ENCODE data around the gene LDHA.

LDHA gene

GRCh38 chr11:18394275-18394927 lies at the start of gene LDHA:
TSS of gene LDHA (plus strand) at chr11:18394563. CDS start at chr11:18396843, 2,280 bp downstream.
- DNase-seq, result peak; percentile 99

DNA sequence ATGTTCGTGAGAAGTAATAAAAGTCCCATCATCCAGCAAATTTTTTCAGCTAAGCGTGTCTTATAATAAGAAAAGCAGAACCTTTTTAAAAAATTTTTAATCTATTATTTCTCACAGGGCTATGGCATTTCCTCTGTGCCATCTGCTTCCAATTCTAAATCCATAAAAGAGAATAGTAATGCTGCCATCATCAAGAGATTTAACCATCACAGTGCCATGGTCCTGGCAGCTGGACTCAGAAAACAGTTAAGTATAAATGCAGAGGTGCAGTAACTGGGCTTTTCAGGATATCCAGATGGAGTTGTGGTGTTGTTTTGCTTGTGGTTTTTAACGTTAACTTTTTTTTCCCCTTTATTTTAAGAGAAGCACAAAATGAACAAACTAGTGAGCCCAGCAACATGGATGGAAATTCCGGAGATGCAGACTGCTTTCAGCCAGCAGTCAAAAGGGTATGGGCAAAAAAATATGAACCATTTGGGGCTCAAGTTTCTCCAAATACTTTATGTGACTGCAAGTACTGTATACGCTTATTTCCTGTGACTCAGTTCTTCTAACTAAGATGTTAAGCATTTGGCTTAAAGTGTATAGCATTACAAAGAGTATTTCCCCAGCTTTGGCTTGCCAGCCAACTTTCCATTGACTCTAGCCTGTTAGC lies 46.8 kb upstream of the LDHA start:
- DNase-seq, result no peak

GRCh38 chr11:18352581-18352980 lies 41.8 kb upstream of the LDHA start:
- no peak for DNase-seq

DNA sequence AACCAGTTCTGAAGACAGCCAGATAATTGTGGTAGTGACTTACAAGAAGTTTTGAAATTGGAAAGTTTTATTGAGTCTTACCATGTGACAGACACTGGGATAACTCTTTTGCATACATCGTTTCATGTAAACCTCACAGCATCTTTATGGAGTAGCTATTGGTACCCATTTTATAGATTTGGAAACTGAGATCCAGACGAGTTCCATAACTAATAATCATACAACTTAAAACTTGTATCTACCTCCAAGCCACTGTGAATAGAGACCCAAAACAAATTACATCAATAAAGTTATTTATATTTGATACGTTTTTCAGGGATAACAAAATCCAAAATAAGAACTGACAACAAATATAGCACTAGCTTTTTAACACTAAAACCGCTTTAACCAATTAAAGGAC lies 35.7 kb upstream of the LDHA start:
- DNase-seq, result no peak

DNA sequence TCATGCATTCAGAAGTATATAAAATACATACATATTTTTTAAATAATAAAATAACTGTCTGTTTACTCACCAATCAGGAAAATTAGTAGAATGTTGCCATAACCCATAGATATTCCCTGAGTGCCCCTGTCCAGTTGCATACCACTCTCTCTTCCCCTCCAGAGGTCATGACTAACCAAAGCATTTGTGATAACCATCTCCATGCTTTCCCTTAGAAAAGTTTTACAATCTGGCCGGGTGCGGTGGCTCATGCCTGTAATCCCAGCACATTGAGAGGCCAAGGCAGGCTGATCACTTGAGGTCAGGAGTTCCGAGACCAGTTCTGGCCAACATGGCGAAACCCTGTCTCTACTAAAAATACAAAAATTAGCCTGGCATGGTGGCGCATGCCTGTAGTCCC lies 33.2 kb upstream of the LDHA start:
- no peak for DNase-seq

- DNase-seq, result no peak
Observed at GRCh38 chr11:18364495-18365073, 29.8 kb upstream of the LDHA start.

- DNase-seq, result no peak
Observed at GRCh38 chr11:18365741-18366140, 28.6 kb upstream of the LDHA start.

DNA sequence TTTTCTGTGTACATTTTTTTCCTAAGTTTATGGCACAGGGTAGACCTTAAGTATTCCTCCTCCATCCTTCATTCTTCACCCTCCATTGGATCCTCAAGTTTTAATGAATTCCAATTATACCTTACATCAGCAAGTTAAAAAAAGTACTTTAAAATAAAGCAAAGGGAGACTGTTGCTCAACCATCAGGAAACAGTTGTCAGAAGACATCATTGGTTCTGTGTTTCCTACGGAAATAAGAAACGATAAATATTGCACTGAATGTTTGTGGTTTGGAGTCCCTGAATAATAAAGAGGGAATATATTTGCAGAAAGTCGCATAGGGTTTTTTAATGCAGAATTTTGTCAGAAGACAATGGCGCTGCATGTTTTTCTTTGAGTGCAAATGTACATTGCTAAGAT lies 28.1 kb upstream of the LDHA start:
- DNase-seq, result no peak

DNA sequence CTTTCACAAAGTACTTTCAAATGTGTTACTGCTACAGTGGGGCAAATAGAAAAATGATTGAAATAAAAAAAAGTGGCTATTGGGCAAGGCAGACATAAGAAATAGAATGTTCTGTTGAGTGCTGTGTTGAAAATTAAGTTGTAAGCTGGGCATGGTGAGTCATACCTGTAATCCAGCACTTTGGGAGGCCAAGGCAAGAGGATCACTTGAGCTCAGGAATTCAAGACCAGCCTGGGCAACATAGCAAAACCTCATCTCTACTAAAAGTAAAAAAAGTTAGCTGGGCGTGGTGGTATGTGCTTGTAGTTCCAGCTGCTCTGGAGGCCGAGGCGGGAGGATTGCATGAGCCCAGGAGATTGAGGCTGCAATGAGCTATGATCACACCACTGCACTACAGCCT lies 26.9 kb upstream of the LDHA start:
- no peak for DNase-seq

- DNase-seq, result no peak
Observed at GRCh38 chr11:18368221-18368620, 26.1 kb upstream of the LDHA start.

DNA sequence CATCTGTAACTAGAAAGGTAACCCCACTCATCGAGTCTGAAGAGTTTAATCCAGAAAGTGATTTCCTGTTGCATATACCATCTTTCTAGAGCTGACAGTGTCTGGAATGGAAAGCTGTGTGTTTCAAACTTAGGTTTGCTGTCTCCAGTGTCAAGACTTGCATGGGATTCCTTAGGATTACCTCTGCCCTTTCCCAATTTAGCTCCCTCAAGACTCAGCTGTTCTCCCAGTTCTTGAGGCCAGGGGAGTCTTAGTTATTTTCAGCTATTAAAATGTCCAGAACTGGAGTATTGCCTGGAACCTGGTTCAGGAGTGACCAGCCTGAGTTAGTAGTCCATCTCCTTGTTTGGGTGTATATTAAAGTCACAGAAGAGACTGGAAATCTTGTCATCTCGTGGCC lies 25.0 kb upstream of the LDHA start:
- no peak for DNase-seq

GRCh38 chr11:18371279-18371678 lies 23.1 kb upstream of the LDHA start:
- DNase-seq, result no peak

GRCh38 chr11:18372201-18372600 lies 22.2 kb upstream of the LDHA start:
- DNase-seq, result no peak

GRCh38 chr11:18374956-18375355 lies 19.4 kb upstream of the LDHA start:
- no peak for DNase-seq

- no peak for DNase-seq
Observed at GRCh38 chr11:18375941-18376340, 18.4 kb upstream of the LDHA start.

GRCh38 chr11:18379201-18379600 lies 15.2 kb upstream of the LDHA start:
- DNase-seq, result no peak

- peak; percentile 90 for DNase-seq
Observed at GRCh38 chr11:18383388-18384156, 10.8 kb upstream of the LDHA start.

- no peak for DNase-seq
Observed at GRCh38 chr11:18384157-18384641, 10.2 kb upstream of the LDHA start.

DNA sequence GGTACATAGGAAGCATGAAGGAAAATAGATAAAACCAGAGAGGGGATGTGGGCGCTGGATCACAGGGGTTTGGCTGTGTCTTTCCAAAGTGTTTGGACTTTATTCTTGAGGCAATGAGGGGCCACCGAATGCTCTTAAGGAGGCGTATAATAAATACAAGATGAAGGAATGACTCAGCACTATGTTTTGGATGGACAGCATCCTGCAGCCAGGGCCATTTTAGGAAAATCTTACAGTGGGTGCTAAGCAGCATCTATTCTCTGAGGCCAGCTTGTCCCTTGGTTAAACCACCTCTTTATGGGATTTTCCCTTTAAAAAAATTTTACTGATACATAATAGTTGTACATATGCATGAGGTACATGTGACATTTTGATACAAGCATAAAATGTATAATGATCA lies 4.3 kb upstream of the LDHA start:
- DNase-seq, result no peak

GRCh38 chr11:18392434-18393321 lies 1.7 kb upstream of the LDHA start:
- DNase-seq, result peak; percentile 41

DNA sequence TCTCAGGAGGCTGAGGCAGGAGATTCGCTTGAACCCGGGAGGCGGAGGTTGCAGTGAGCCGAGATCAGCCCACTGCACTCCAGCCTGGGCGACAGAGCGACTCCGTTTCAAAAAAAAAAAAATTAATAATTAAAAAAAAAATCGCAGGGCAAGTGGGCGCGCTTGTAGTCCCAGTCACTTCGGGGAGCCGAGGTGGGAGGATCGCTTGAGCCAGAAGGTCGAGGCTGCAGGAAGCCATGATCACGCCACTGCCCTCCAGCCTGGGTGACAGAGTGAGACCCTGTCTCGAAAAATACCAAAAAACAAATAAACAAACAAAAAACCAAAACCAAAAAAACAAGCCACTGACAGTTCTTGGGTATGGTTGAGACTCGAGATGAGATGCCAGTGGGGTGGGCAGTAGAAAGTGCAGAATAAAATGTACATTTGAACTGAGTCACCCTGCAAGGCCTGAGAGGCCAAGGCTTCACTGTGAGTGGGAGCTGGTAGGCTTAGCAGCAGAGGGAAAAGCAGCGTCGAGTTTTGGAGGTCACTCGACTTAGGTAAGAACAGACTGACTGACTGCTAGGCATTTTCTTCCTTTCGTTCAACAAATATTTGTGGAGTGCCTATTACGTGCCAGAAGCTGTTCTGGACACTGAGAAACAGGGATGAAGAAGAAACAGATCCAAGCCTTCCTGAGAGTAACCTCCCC lies 635 bp upstream of the LDHA start:
- peak; percentile 41 for DNase-seq
